A673 (cell line): ENCODE results near the gene GPR155. TPM values are rescaled to one million over a fixed set of nuclear protein-coding genes. Genes with fewer than 3 reads are reported as not detected.
"Not testable (repeated sequence)": the region's sequence is repeated elsewhere in the genome, so short reads cannot be mapped to it uniquely, and the experiment has no call there.

Source experiments
- BruUV-seq: library from RNA; stranded (reverse); fragments of 400-500 nt; replicated peaks from 2 replicates; lab custom pipeline; 2021; lab: Mats Ljungman, UMichigan
- CTCF ChIA-PET: fragments of 300-600 bp; sonication (Branson Sonifier 250); formaldehyde crosslinking; loops from one replicate; lab custom pipeline; 2022; ENCODE audit warnings: antibody characterized with exemption; lab: Charles Lee
- POLR2A ChIA-PET: fragments of 300-600 bp; sonication (Branson Sonifier 250); formaldehyde crosslinking; loops from one replicate; lab custom pipeline; 2022; ENCODE audit warnings: antibody characterized with exemption; ENCODE audit not compliant: low non-redundant PET; lab: Charles Lee
- DNase-seq: peaks from one replicate; pipeline ENCODE4 v3.0.0-alpha.2; 2015; ENCODE audit warnings: low spot score
- H3K27ac ChIP-seq: fragments of 200-600 bp; sonication (generic); 2 replicates; pipeline ENCODE4 v1.5.1; 2016; ENCODE audit warnings: mixed run types, low read depth, mild to moderate bottlenecking, mixed read lengths, antibody characterized with exemption, low read length; ENCODE audit not compliant: poor library complexity, severe bottlenecking
- H3K27me3 ChIP-seq: fragments of 200-600 bp; sonication (generic); replicated peaks from 2 replicates; pipeline ENCODE4 v1.6.1; 2017; ENCODE audit warnings: mixed run types, low read depth, mild to moderate bottlenecking, mixed read lengths, antibody characterized with exemption, low read length; ENCODE audit not compliant: insufficient read depth, poor library complexity
- H3K36me3 ChIP-seq: fragments of 200-600 bp; sonication (generic); 2 replicates; pipeline ENCODE4 v1.6.1; 2016; ENCODE audit warnings: mixed run types, mild to moderate bottlenecking, mixed read lengths, antibody characterized with exemption, low read length; ENCODE audit not compliant: insufficient read depth, poor library complexity, severe bottlenecking
- H3K4me1 ChIP-seq: fragments of 200-600 bp; sonication (generic); 2 replicates; pipeline ENCODE4 v1.6.1; 2017; ENCODE audit warnings: mixed run types, mild to moderate bottlenecking, mixed read lengths, antibody characterized with exemption, low read length; ENCODE audit not compliant: insufficient read depth, poor library complexity, severe bottlenecking
- H3K4me3 ChIP-seq: fragments of 200-600 bp; sonication (generic); 2 replicates; pipeline ENCODE4 v1.5.1; 2016; ENCODE audit warnings: low read depth, mixed run types, mild to moderate bottlenecking, mixed read lengths, low read length; ENCODE audit not compliant: poor library complexity, severe bottlenecking
- H3K9me3 ChIP-seq: fragments of 200-600 bp; sonication (generic); 2 replicates; pipeline ENCODE4 v1.6.1; 2016; ENCODE audit warnings: mixed run types, low read depth, mild to moderate bottlenecking, mixed read lengths, antibody characterized with exemption, low read length; ENCODE audit not compliant: poor library complexity, severe bottlenecking
- CTCF ChIP-seq: fragments of 300-800, 200-600 bp; sonication (generic); conservative IDR thresholded peaks from 2 replicates; pipeline ENCODE4 v1.5.1; 2017; ENCODE audit warnings: low read depth, mild to moderate bottlenecking, antibody characterized with exemption, low read length, moderate library complexity, mixed read lengths
- EZH2 ChIP-seq: fragments of 200-600 bp; sonication (generic); IDR thresholded peaks from 2 replicates; pipeline ENCODE4 v1.6.1; 2017; ENCODE audit warnings: borderline replicate concordance, low read depth, mild to moderate bottlenecking, mixed read lengths, antibody characterized with exemption, low read length; ENCODE audit not compliant: poor library complexity, severe bottlenecking
- intact Hi-C: fragments of 100-400 bp; cut with micrococcal nuclease; formaldehyde crosslinking; loops from one replicate; pipeline ENCODE4 v1.10.0; 2022; ENCODE audit not compliant: unreplicated experiment
- total RNA-seq: library from RNA; stranded (reverse); gene quantifications from 2 replicates; pipeline ENCODE4 v1.2.3, GENCODE V29; 2021

Gene GPR155
- total RNA-seq, 1 experiment from 2014 or later, result not detected

GRCh38 chr2:174491947-174492346, 5.1 kb upstream of the GPR155 start:
- POLR2A ChIA-PET, result no interaction called here
- no peak overlapping the region for H3K4me3 ChIP-seq
- no peak for DNase-seq
- no peaks in the 10 kb centered on the region for H3K36me3 ChIP-seq
- intact Hi-C loops, result no loop called here
- no peaks in the 10 kb centered on the region for H3K4me1 ChIP-seq
- H3K27me3 ChIP-seq, result peaks cover 17% of the 10 kb centered on the region
- CTCF ChIA-PET, result no interaction called here
- H3K27ac ChIP-seq, result no peak overlapping the region
- BruUV-seq, result no TSS peak
- TF ChIP-seq EZH2 (no peak), CTCF (no peak)
- no peaks in the 10 kb centered on the region for H3K9me3 ChIP-seq

GRCh38 chr2:174490051-174490450, 3.2 kb upstream of the GPR155 start:
- no peak for DNase-seq
- no peaks in the 10 kb centered on the region for H3K9me3 ChIP-seq
- CTCF ChIA-PET, result no interaction called here
- H3K27me3 ChIP-seq, result peaks cover 22% of the 10 kb centered on the region
- POLR2A ChIA-PET, result interaction anchor here (0.6 kb wide), 1 partner anchor 17 kb away, joined by 3 read pairs; no protein-coding TSS in a partner anchor
- H3K4me3 ChIP-seq, result no peak overlapping the region
- H3K27ac ChIP-seq, result no peak overlapping the region
- no peaks in the 10 kb centered on the region for H3K36me3 ChIP-seq
- intact Hi-C loops, result no loop called here
- no TSS peak for BruUV-seq
- H3K4me1 ChIP-seq, result peaks cover 12% of the 10 kb centered on the region
- TF ChIP-seq CTCF (no peak), EZH2 (no peak)

GRCh38 chr2:174489520-174489919, 2.7 kb upstream of the GPR155 start:
- BruUV-seq, CTCF ChIA-PET, H3K9me3 ChIP-seq, intact Hi-C loops, H3K36me3 ChIP-seq, H3K4me3 ChIP-seq, H3K27ac ChIP-seq, DNase-seq: not testable (repeated sequence)
- peaks cover 12% of the 10 kb centered on the region for H3K4me1 ChIP-seq
- H3K27me3 ChIP-seq, result peaks cover 27% of the 10 kb centered on the region
- POLR2A ChIA-PET, result interaction anchor here (0.6 kb wide), 1 partner anchor 16 kb away, joined by 3 read pairs; no protein-coding TSS in a partner anchor

- no peak for TF ChIP-seq CTCF
- Histone ChIP-seq H3K4me1 (peaks cover 12% of the 10 kb centered on the region), H3K9me3 (no peaks in the 10 kb centered on the region), H3K4me3 (peak overlapping the region; percentile 46), H3K36me3 (no peaks in the 10 kb centered on the region), H3K27me3 (peaks cover 45% of the 10 kb centered on the region), H3K27ac (no peak overlapping the region)
- TSS peak; percentile 94 for BruUV-seq
- ChIA-PET POLR2A (interaction anchor here (0.6 kb wide), 1 partner anchor 88 kb away, joined by 4 read pairs; no protein-coding TSS in a partner anchor), CTCF (no interaction called here)
- intact Hi-C loops, result no loop called here
- no peak for DNase-seq
Observed at GRCh38 chr2:174487820-174488162, 962 bp upstream of the GPR155 start.
